ENCODE measurements around the gene CENPX. TPM values are rescaled to one million over a fixed set of nuclear protein-coding genes. Genes with fewer than 3 reads are reported as not detected.

CENPX gene
- total and polyA plus RNA-seq, 12 donors: 15.8 to 132 (median 23.6) TPM

DNA sequence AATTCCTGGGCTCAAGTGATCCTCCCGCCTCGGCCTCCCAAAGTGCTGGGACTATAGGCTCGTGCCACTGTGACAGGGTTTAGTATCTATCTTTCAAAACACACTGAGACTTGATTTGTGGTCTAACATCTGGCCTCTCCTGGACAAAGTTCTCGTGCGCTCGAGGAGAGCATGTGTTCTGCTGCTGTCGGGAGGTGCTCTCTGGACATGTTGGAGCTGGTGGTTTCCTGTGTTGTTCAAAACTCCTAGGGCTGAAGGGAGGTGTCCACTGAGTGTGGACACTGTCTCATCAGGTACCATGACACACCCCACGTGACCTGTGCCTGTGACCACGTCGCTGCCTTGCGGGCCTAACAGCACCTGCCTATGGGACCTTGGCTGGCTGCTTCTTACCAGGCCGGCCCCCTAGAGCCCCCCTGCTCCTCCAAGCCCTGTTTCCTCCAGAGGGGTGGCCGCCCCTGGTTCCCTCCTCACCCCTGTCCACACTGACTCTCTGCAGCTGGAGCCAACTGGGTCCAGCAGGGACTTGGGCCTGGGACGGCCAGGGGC is 23.3 kb upstream of the CENPX start:
- WGBS, 2 donors: 83% methylated on average over 14 of the region's 14 CpGs
- H3K27me3 ChIP-seq: no peaks in the 10 kb centered on the region
- intact Hi-C loops (cut with DNase I): loop anchor here in 1 of 10 donors (10.0 kb wide), 1 partner anchor 59 kb away; no protein-coding TSS in a partner anchor

DNA sequence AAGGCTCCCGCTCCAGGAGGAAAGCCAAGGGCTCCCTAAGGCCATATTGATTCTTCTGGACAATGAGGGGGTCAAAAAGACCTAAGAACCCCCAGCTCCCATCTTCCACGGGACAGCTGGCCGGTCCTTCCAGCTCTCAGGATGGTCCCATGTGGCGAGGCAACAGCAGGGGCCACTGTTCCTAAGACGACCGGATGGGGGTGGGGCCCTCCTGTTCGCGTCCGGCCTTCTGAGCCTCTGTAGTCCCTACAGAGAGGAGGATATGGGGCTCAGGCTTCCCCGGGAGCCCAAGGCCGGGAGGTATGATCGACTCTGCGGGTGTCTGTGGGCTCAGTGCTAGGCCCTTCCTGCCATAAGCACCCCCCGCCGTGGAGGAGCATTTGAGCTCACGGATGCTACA is 20.8 kb upstream of the CENPX start:
- ATAC-seq: no peak
- intact Hi-C loops (cut with DNase I): loop anchor here in 1 of 10 donors (10.0 kb wide), 1 partner anchor 61 kb away; no protein-coding TSS in a partner anchor
- Histone ChIP-seq H3K27ac (no peak overlapping the region), H3K9me3 (no peaks in the 10 kb centered on the region), H3K4me1 (no peaks in the 10 kb centered on the region), H3K36me3 (peaks cover 0 to 19% (median 0%) of the 10 kb centered on the region in 9 donors), H3K4me3 (no peak overlapping the region), H3K27me3 (no peaks in the 10 kb centered on the region)
- WGBS, 2 donors: 52 to 63% methylated on average over 16 of the region's 16 CpGs
- TF ChIP-seq, protein P1, sequence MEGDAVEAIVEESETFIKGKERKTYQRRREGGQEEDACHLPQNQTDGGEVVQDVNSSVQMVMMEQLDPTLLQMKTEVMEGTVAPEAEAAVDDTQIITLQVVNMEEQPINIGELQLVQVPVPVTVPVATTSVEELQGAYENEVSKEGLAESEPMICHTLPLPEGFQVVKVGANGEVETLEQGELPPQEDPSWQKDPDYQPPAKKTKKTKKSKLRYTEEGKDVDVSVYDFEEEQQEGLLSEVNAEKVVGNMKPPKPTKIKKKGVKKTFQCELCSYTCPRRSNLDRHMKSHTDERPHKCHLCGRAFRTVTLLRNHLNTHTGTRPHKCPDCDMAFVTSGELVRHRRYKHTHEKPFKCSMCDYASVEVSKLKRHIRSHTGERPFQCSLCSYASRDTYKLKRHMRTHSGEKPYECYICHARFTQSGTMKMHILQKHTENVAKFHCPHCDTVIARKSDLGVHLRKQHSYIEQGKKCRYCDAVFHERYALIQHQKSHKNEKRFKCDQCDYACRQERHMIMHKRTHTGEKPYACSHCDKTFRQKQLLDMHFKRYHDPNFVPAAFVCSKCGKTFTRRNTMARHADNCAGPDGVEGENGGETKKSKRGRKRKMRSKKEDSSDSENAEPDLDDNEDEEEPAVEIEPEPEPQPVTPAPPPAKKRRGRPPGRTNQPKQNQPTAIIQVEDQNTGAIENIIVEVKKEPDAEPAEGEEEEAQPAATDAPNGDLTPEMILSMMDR (IDR thresholded peaks at IDR 0.05): no peak
- no peak for DNase-seq

More for the DNA sequence above, 23.3 kb upstream of the CENPX start:
- ATAC-seq: no peak
- Histone ChIP-seq H3K9me3 (no peaks in the 10 kb centered on the region), H3K4me3 (no peak overlapping the region), H3K27ac (no peak overlapping the region), H3K4me1 (peaks cover 4 to 18% (median 12%) of the 10 kb centered on the region in 9 donors), H3K36me3 (peaks cover 0 to 36% (median 13%) of the 10 kb centered on the region in 9 donors)
- no peak for DNase-seq
- TF ChIP-seq, protein P1 (IDR thresholded peaks at IDR 0.05): no peak

DNA sequence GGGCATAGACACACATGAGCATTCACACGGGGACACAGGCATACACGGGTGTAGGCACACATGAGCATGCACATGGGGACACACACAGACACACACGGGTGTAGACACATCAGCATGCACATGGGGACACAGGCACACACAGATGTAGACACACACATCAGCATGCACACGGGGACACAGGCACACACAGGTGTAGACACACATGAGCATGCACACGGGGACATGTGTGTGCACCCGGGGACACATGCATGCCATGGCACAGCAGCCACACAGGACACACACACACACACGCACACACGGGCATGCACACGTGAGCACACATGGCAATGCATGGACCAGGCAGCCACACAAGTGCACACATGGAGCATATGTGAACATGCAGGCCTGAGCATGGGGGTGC is 20.0 kb upstream of the CENPX start:
- Histone ChIP-seq H3K9me3 (no peaks in the 10 kb centered on the region), H3K4me1 (peaks cover 0 to 7% (median 5%) of the 10 kb centered on the region in 9 donors), H3K27me3 (no peaks in the 10 kb centered on the region), H3K36me3 (peaks cover 0 to 11% (median 0%) of the 10 kb centered on the region in 9 donors), H3K4me3 (no peak overlapping the region), H3K27ac (no peak overlapping the region)
- ATAC-seq: no peak
- TF ChIP-seq, protein P1 (IDR thresholded peaks at IDR 0.05): no peak
- intact Hi-C loops (cut with DNase I): loop anchor here in 1 of 10 donors (10.0 kb wide), 1 partner anchor 62 kb away; no protein-coding TSS in a partner anchor
- 88 to 89% methylated on average over 9 of the region's 9 CpGs for WGBS, 2 donors
- no peak for DNase-seq

DNA sequence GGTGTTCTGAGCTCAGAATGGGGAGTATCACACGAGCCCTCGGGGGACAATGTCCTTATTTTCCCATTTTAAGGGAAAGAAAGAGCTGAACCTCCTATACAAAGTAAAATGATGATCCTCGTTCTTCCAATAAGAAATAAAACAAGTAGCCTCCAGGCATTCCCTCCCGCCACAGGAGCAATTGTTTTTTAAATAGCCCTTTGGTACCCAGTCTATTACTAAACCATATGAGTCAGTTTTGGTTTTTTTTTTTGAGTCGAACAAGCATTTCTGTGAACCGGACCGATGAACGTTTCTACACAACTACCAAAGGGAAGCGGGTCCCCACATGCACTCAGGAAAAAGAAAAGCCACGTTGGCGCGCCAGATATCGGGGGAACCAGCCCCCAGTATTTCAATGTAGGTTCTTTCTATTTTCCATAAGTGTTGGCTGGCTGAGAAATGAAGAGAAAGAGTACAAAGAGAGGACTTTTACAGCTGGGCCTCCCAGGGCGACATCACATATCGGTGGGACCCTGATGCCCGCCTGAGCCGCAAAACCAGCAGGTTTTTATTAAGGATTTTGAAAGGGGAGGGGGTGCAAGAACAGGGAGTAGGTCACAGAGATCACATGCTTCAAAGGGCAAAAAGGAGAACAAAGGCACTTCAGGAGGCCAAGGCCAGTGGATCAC is 18.6 kb upstream of the CENPX start:
- H3K4me1 ChIP-seq: peaks cover 4 to 17% (median 13%) of the 10 kb centered on the region in 9 donors
- ATAC-seq (no peak), DNase-seq (no peak)
- intact Hi-C loops (cut with DNase I): loop anchor here in 1 of 10 donors (10.0 kb wide), 1 partner anchor 64 kb away; no protein-coding TSS in a partner anchor
- WGBS, 2 donors: 86 to 88% methylated on average over 17 of the region's 17 CpGs
- H3K27ac ChIP-seq: no peak overlapping the region
- no peak overlapping the region for H3K4me3 ChIP-seq
- TF ChIP-seq, protein P1 (IDR thresholded peaks at IDR 0.05): no peak
- no peaks in the 10 kb centered on the region for H3K36me3 ChIP-seq
- no peaks in the 10 kb centered on the region for H3K27me3 ChIP-seq
- H3K9me3 ChIP-seq: no peaks in the 10 kb centered on the region
